GM18867 (cell line): Measurements from ENCODE around the gene ZIC4.

Experiments used
- ATAC-seq: cut with Tn5 transposase; IDR thresholded peaks from one replicate; pipeline ENCODE4 v1.9.1; 2021; ENCODE audit warnings: mild to moderate bottlenecking, moderate library complexity; ENCODE audit not compliant: unreplicated experiment

Gene ZIC4

GRCh38 chr3:147391781-147392624 lies 14.3 kb downstream of the ZIC4 start:
- ATAC-seq: no peak

- ATAC-seq: no peak
These were observed 15.5 kb downstream of the ZIC4 start for GRCh38 chr3:147390589-147391569.

- no peak for ATAC-seq
These were observed 16.6 kb downstream of the ZIC4 start for GRCh38 chr3:147389717-147390116.

DNA sequence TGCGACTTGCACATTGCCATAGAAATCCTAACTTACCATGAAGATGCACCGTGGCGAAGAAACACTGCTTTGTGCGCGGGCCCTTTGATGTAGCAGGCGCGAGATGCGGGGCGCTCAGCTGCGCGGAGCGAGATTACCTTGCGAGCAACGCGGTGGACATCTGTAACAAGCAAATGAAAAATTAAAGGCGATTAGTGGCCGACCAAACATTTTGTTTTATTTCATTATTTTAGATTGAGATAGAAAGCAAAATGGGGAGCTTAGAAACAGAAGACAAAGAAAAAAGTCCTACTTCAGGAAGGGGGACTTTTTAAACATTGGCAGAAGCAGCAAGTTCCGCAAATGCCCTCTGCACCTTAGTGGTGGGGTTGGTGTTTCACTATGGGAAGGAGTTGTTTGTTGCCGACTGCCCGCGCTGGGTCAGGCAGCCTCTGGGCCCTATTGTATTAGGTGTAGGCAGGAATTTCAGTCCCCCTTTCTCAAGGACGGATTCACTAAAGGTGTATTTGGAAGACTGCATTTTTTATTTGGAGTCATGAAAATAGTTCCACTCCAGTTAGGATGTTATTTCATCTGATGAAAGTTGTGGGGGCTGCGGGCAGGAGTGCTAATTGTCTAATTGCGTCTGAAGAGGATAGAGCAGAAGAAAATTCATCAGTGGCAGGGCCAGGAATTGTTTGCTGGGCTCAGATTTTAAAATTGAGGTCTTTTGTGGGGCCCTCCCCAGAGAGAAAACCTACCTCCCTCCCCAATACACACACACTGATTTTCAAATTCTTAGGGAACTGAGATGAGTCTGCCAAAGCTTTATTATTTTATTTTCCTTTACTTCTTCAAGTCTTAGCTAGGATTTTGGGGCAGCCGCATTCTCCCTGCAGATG lies 17.4 kb downstream of the ZIC4 start:
- no peak for ATAC-seq

- ATAC-seq: no peak
These were observed 18.3 kb downstream of the ZIC4 start for GRCh38 chr3:147387885-147388699.

GRCh38 chr3:147387291-147387884 lies 19.0 kb downstream of the ZIC4 start:
- no peak for ATAC-seq

- ATAC-seq: no peak
These were observed 21.0 kb downstream of the ZIC4 start for GRCh38 chr3:147385059-147386012.

- peak; percentile 62 for ATAC-seq
These were observed 21.9 kb downstream of the ZIC4 start for GRCh38 chr3:147384210-147385058.

GRCh38 chr3:147383617-147384016 lies 22.7 kb downstream of the ZIC4 start:
- ATAC-seq: peak; percentile 81

DNA sequence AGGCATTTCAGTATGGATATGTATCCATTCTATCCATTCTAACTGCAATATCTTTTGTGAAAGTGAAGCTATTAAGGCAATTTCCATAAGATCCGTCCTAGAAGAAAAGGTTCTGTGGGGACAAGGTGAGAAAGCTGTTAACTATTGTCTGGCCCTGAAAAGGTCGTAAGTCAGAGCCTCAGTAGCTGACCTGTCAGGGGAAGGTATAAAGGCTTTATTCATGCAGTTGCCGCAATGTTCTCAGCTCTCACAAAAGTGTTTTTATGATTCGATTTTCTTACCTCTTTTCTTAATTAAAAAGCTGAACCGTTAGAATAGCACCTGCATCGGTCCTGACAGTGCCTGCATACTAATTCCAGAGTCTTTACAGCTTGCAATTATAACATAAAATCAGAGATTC lies 24.7 kb downstream of the ZIC4 start:
- ATAC-seq: no peak

GRCh38 chr3:147380977-147381376 lies 25.4 kb downstream of the ZIC4 start:
- ATAC-seq: no peak

- ATAC-seq: no peak
These were observed 25.9 kb downstream of the ZIC4 start for GRCh38 chr3:147380387-147380951.

- no peak for ATAC-seq
These were observed 26.7 kb downstream of the ZIC4 start for GRCh38 chr3:147379651-147380050.

DNA sequence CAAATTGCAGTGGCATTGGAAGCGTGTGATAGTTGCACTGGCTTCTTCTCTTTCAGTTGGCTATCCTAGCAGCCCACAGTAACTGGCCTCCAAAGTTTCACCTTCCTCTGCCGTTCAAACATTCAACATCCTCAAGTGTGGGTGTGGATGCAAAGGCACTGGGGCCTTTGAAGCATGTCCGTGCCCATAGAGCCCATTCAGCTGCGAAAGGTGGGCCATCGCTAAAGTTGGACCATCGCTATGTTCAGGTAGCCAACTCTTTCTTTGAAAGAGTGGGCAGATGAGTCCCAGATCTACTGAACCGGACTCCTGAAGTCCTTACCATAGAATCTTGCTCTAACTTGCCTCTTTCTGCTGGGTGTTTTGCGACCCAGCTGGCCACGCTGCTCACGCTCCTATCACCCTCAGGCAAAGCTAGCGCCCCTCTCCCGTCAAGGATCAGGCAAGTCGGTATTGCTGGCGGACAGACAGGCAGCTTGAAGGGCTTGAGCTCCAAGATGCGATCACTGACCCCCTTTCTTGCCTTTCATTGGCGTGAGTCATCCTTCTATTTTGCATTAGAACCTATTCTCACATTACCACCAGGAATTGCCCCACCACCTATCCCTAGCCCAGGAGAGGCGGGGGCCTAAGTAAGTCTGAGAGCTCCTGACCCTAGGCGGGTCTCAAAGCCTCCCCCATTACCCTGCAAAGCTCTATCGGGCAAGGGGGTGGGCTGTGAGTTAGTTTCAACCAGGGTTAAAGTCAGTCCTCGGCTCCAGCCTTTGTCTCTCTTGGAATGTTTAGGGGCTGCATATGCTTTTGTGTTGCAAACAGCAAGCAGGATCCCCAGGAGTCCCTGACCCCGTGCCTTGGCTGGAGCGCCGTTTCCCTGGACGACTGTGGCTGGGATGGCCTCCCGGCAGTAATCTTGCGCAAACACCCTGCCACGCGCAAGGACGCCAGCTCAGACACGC lies 28.7 kb downstream of the ZIC4 start:
- no peak for ATAC-seq

DNA sequence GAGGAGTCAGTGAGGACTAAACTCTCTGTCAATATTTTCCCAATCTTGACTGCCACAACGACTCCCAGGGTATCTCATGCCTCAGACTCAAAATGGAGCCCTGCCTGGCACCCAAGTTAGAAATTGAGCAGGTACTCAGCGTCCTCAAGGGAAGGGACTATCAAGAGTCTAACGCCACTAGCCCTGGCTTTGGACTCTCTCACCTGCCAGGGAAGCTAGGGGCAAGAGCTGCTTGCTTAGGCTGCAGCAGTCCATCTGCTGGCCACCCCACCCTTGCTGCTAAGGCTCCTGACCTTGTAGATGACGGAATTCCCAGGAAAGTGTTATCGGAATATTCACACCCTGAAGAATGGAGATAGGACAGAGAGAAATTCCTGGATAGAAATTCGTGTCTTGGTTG lies 33.0 kb downstream of the ZIC4 start:
- ATAC-seq: no peak

DNA sequence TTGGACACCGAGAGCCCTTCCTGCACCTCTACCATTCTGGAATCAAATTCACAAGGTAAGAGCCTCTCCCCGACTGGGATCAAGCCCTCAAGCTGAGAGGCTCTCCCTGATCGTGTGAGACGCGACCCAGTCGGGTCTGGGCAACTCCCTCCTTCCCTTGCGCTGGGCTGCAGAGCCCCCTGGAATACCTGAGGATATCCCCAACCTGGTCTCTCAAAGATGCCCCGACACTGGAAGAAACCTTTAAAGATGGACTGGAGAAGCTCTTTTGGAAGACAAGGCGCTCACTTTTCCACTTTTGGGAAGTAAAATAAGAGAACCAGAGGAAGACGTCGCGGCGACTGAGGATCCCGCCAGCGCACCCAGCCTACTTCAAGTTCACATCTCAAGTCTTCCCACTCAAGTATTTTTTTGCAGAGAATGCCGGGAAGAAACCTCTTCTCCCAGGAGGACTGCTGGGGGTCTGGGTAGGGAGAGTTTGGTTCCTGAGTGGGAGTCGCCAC lies 33.8 kb downstream of the ZIC4 start:
- no peak for ATAC-seq
